GM12872 (cell line): ENCODE data around the gene VAPA.

ENCODE experiments used
- CTCF ChIP-seq: IDR thresholded peaks from 3 replicates; pipeline ENCODE4 v1.5.1; 2011; ENCODE audit warnings: low read depth, mild to moderate bottlenecking, low read length, moderate library complexity; ENCODE audit not compliant: insufficient read depth

Gene VAPA

DNA sequence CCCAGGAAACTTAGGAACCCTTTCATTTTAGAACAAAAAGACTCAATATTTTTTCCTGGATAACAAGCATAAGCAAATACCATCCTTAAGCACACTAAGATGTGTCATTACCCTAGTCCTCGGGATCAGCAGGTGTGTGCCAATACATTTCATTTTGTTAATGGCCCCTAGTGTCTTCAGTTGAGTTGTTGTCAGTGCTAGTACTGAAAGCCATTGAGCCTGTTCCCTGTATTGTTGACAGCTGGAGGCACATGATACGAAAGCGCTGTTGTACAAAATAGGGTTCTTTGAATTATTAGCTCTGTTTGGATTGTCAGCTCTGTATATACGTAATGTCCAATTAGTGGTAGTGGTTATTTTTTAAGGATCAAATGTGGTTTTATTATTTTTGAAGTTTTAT is 29.5 kb downstream of the VAPA start:
- no peak for TF ChIP-seq CTCF

DNA sequence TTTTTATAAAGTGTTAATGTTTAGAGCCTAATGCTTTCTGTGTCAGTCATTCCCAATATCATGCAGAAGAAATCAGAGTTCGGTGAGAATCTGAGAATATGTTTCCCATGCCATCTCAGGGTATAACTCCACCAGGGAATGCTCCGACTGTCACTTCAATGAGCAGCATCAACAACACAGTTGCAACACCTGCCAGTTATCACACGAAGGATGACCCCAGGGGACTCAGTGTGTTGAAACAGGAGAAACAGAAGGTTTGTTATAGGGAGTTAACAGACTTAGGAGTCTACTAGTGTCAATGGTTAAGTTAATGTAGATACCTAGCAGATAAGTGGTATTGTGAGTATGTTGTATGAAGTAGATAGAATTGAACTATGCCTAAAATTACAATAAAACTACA is 31.0 kb downstream of the VAPA start:
- TF ChIP-seq CTCF, result no peak

- no peak for TF ChIP-seq CTCF
Observed at GRCh38 chr18:9946831-9947230, 33.0 kb downstream of the VAPA start.

GRCh38 chr18:9947248-9947647 is 33.4 kb downstream of the VAPA start:
- no peak for TF ChIP-seq CTCF

- TF ChIP-seq CTCF, result no peak
Observed at GRCh38 chr18:9949315-9949714, 35.5 kb downstream of the VAPA start.

- TF ChIP-seq CTCF, result no peak
Observed at GRCh38 chr18:9949861-9950260, 36.0 kb downstream of the VAPA start.

- no peak for TF ChIP-seq CTCF
Observed at GRCh38 chr18:9950289-9951016, 36.6 kb downstream of the VAPA start.
